Panc1 (cell line): ENCODE measurements around the gene GALNTL6. TPM values are rescaled to one million over a fixed set of nuclear protein-coding genes. Genes with fewer than 3 reads are reported as not detected.

Experiments used
- ATAC-seq: fragments of 200-7000 bp; cut with Tn5 transposase; 2 replicates; pipeline ENCODE4 v1.9.1; 2020; ENCODE audit warnings: mild to moderate bottlenecking, moderate library complexity
- BruUV-seq: library from RNA; stranded (reverse); fragments of 400-500 nt; replicated peaks from 2 replicates; lab custom pipeline; 2021; lab: Mats Ljungman, UMichigan
- CTCF ChIA-PET: fragments of 300-600 bp; sonication (Branson Sonifier 250); formaldehyde crosslinking; loops from one replicate; lab custom pipeline; 2022; ENCODE audit warnings: antibody characterized with exemption; lab: Charles Lee
- POLR2A ChIA-PET: fragments of 300-600 bp; sonication (Branson Sonifier 250); formaldehyde crosslinking; loops from one replicate; lab custom pipeline; 2022; ENCODE audit warnings: antibody characterized with exemption; lab: Charles Lee
- DNase-seq: peaks from one replicate; pipeline ENCODE4 v3.0.0-alpha.2; 2010; ENCODE audit warnings: low read depth, low spot score
- H3K27ac ChIP-seq: 2 replicates; pipeline ENCODE4 v1.5.1; 2011; ENCODE audit warnings: mild to moderate bottlenecking, low read length, inconsistent platforms
- H3K27me3 ChIP-seq: fragments of 200-500 bp; sonication (Bioruptor generic); 2 replicates; pipeline ENCODE4 v1.6.0; 2014; ENCODE audit warnings: low read length, inconsistent platforms; ENCODE audit not compliant: control insufficient read depth, insufficient read depth
- H3K36me3 ChIP-seq: fragments of 200-500 bp; sonication (Bioruptor generic); 2 replicates; pipeline ENCODE4 v1.5.1; 2014; ENCODE audit warnings: inconsistent platforms, mild to moderate bottlenecking, low read length, moderate library complexity; ENCODE audit not compliant: control insufficient read depth, insufficient read depth
- H3K4me1 ChIP-seq: 2 replicates; pipeline ENCODE4 v1.5.1; 2011; ENCODE audit warnings: inconsistent platforms, mild to moderate bottlenecking, low read length, moderate library complexity; ENCODE audit not compliant: control insufficient read depth, insufficient read depth
- H3K4me3 ChIP-seq, 2 experiments: 2 replicates each; pipeline ENCODE4 v1.5.1; 2011 to 2012; ENCODE audit warnings: low read depth in 2 of 2, low read length in 2 of 2, mild to moderate bottlenecking in 2 of 2, inconsistent platforms in 1 of 2, moderate library complexity in 1 of 2
- H3K9me3 ChIP-seq: fragments of 200-500 bp; sonication (Bioruptor generic); 2 replicates; pipeline ENCODE4 v1.5.1; 2014; ENCODE audit warnings: low read depth, mild to moderate bottlenecking, inconsistent platforms, low read length, moderate library complexity; ENCODE audit not compliant: control insufficient read depth, insufficient read depth
- CTCF ChIP-seq: fragments of 450-650 bp; IDR thresholded peaks from 2 replicates; pipeline ENCODE4 v1.5.1; 2017; ENCODE audit warnings: mild to moderate bottlenecking
- POLR2AphosphoS5 ChIP-seq: IDR thresholded peaks from 2 replicates; pipeline ENCODE4 v1.6.1; 2012; ENCODE audit warnings: mild to moderate bottlenecking, low read depth, low read length, moderate library complexity
- REST ChIP-seq, 2 experiments: IDR thresholded peaks; 2 replicates each; pipeline ENCODE4 v1.6.1; 2011 to 2012; ENCODE audit warnings: low read depth in 2 of 2, control low read depth in 1 of 2, low read length in 1 of 2, mild to moderate bottlenecking in 1 of 2, moderate library complexity in 1 of 2; ENCODE audit not compliant: insufficient read depth in 1 of 2
- SIN3A ChIP-seq: IDR thresholded peaks from 2 replicates; pipeline ENCODE4 v1.6.1; 2012; ENCODE audit warnings: low read depth, mild to moderate bottlenecking, low read length, moderate library complexity, borderline replicate concordance; ENCODE audit not compliant: insufficient read depth
- TCF7L2 ChIP-seq: IDR thresholded peaks from 2 replicates; pipeline ENCODE4 v1.6.1; 2011; ENCODE audit warnings: mild to moderate bottlenecking, low read depth, low read length, inconsistent platforms
- in situ Hi-C: cut with HindIII; loops from 2 replicates; pipeline ENCODE4 v1.10.0; 2016; ENCODE audit warnings: low sequenced_read_pairs, low pct_unique_long_range_greater_than_20kb
- intact Hi-C: fragments of 100-400 bp; cut with micrococcal nuclease; formaldehyde crosslinking; loops from one replicate; pipeline ENCODE4 v1.10.0; 2022; ENCODE audit not compliant: unreplicated experiment
- total RNA-seq: library from RNA; stranded (reverse); gene quantifications from one replicate; pipeline ENCODE4 v1.2.1, GENCODE V29; 2021; ENCODE audit not compliant: unreplicated experiment

GALNTL6 gene
- total RNA-seq, 1 experiment from 2014 or later, result not detected

- no peak overlapping the region for H3K27ac ChIP-seq
- no peak overlapping the region for H3K4me3 ChIP-seq
- no peaks in the 10 kb centered on the region for H3K27me3 ChIP-seq
- ATAC-seq (no peak), DNase-seq (no peak)
- in situ Hi-C loops, result no loop called here
- POLR2A ChIA-PET, result no interaction called here
- CTCF ChIA-PET, result no interaction called here
- TF ChIP-seq TCF7L2, result no peak
- no peak for TF ChIP-seq REST (IDR thresholded peaks at IDR 0.05; ENCODE audit: insufficient read depth in 1 of 2, low read depth in 2 of 2, low read length in 1 of 2)
- no peaks in the 10 kb centered on the region for H3K9me3 ChIP-seq
- no peaks in the 10 kb centered on the region for H3K36me3 ChIP-seq
- BruUV-seq, result no TSS peak
- no peaks in the 10 kb centered on the region for H3K4me1 ChIP-seq
- intact Hi-C loops, result no loop called here
Measured at GRCh38 chr4:171981185-171981584, 168.0 kb downstream of the GALNTL6 start.

GRCh38 chr4:171983935-171984805 lies 171.0 kb downstream of the GALNTL6 start:
- TF ChIP-seq REST (IDR thresholded peaks at IDR 0.05; ENCODE audit: insufficient read depth in 1 of 2, low read depth in 2 of 2, low read length in 1 of 2) (no peak), TCF7L2 (no peak), CTCF (no peak), POLR2AphosphoS5 (no peak), SIN3A (no peak)
- Histone ChIP-seq H3K27me3 (no peaks in the 10 kb centered on the region), H3K27ac (no peak overlapping the region), H3K4me1 (no peaks in the 10 kb centered on the region), H3K9me3 (no peaks in the 10 kb centered on the region), H3K4me3 (no peak overlapping the region), H3K36me3 (no peaks in the 10 kb centered on the region)
- ChIA-PET CTCF (no interaction called here), POLR2A (no interaction called here)
- intact Hi-C loops, result no loop called here
- ATAC-seq (no peak), DNase-seq (no peak)
- in situ Hi-C loops, result no loop called here
- no TSS peak for BruUV-seq
